Measurements from ENCODE around the gene VILL. TPM values are rescaled to one million over a fixed set of nuclear protein-coding genes. Genes with fewer than 3 reads are reported as not detected.

Gene VILL
- total RNA-seq, 2 donors from 2014 or later, result 11.5 to 13.7 TPM

GRCh38 chr3:38017445-38018295, 27.1 kb downstream of the VILL start:
- Histone ChIP-seq H3K4me1 (ENCODE audit: control insufficient read depth in 1 of 2, low read depth in 2 of 2) (no peaks in the 10 kb centered on the region), H3K27ac (no peak overlapping the region), H3K4me3 (no peak overlapping the region), H3K27me3 (replicated peaks; ENCODE audit: insufficient read depth) (no peaks in the 10 kb centered on the region), H3K9me3 (no peaks in the 10 kb centered on the region), H3K36me3 (peaks cover 39% of the 10 kb centered on the region)
- ATAC-seq (ENCODE audit: insufficient number of reproducible peaks, low FRiP score, low read depth), result no peak
- DNase-seq (ENCODE audit: low spot score), result no peak
- TF ChIP-seq CTCF (IDR thresholded peaks at IDR 0.05), result no peak

DNA sequence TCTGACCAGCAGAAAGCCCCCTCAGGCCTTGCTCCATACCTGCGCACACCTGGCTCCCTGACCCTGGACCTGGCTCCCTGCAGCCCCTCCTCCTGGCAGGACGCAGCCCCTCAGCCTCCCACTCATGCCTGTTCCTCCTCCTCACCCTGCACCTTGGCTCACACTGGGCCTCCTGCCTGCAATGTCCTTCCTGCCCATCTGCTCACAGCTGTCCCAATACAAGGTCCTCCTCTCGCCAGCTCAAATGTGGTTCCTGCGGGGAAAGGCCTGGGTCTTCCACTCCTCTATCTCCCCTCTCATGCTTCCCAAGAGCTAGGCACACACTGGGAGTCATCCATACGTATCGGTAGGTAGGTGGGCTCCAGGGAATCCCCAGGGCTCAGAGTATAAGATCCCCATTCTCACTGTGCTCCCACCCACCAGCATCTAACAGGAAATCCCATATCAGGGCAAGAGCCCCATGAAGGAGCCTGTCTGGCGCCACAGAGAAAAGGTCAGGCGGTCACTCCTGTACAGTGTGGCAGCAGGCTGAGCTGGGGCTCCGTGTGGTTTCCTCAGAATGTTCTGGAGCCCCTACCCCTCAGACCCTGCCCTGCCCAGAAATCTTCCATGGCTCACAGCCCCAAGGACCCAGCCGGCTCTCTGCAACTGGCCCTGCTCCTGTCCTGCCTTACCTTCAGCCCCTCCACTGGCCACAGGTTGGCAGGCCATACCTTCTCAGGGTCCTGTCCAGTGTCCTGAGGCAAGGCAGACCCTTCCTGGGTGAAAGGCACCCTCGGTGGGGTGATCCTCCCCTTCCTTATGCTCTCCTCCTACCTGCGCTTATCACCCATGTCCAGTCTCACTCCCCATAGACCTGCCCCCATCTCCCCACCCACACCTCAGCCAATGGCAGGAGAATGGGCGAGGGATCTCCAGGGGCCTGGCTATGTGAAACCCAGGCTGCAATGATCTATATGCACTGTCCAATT, 28.0 kb downstream of the VILL start:
- Histone ChIP-seq H3K4me3 (no peak overlapping the region), H3K4me1 (ENCODE audit: control insufficient read depth in 1 of 2, low read depth in 2 of 2) (peaks cover 0 to under 1% of the 10 kb centered on the region in 2 donors), H3K27me3 (replicated peaks; ENCODE audit: insufficient read depth) (no peaks in the 10 kb centered on the region), H3K9me3 (no peaks in the 10 kb centered on the region), H3K36me3 (peaks cover 39% of the 10 kb centered on the region), H3K27ac (no peak overlapping the region)
- ATAC-seq (ENCODE audit: insufficient number of reproducible peaks, low FRiP score, low read depth), result no peak
- TF ChIP-seq CTCF (IDR thresholded peaks at IDR 0.05), result no peak
- no peak for DNase-seq (ENCODE audit: low spot score)

DNA sequence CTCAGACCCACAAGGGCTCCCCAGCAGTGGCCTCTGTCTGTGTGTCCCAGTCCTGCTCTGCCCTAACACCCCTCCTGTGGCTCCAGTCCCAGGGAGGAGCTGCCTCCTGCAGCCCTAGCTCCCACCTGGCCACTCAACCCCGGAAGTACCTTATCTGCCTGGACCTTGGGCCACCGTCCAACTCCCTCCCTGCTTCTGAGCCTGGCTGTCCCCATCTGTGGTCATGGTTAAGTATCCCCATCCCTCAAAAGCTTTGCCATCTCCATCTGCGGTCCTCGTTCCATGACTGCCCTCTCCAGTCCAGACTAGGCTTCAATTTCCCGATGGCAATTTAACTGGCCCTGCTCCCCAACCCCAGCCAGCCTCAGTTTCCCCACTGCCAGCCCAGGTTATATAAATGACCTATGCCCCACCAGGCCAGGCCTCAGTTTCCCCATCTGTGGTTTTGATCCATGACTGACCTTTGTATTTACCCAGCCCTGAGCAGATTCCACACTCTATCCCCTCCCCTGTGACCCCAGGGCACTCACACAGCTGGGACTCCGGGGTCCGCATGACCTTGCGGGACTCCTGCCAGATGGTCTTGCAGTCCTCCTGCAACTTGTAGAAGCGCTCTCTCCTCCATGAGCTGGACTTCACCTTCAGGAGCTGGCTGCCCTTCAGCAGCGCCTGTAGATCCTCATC, 29.2 kb downstream of the VILL start:
- H3K4me1 ChIP-seq (ENCODE audit: control insufficient read depth in 1 of 2, low read depth in 2 of 2), result peaks cover 0 to 4% of the 10 kb centered on the region in 2 donors
- peaks cover 39% of the 10 kb centered on the region for H3K36me3 ChIP-seq

GRCh38 chr3:38020342-38020726, 29.7 kb downstream of the VILL start:
- no peak for DNase-seq (ENCODE audit: low spot score)

More for the DNA sequence above, 29.2 kb downstream of the VILL start:
- TF ChIP-seq CTCF (IDR thresholded peaks at IDR 0.05), result no peak
- ATAC-seq (ENCODE audit: insufficient number of reproducible peaks, low FRiP score, low read depth) (no peak), DNase-seq (ENCODE audit: low spot score) (no peak)
- Histone ChIP-seq H3K9me3 (no peaks in the 10 kb centered on the region), H3K27ac (no peak overlapping the region), H3K4me3 (no peak overlapping the region), H3K27me3 (replicated peaks; ENCODE audit: insufficient read depth) (no peaks in the 10 kb centered on the region)

More at GRCh38 chr3:38020342-38020726, 29.7 kb downstream of the VILL start:
- TF ChIP-seq CTCF (IDR thresholded peaks at IDR 0.05), result no peak
- peaks cover 36% of the 10 kb centered on the region for H3K36me3 ChIP-seq
- no peak overlapping the region for H3K27ac ChIP-seq
- H3K4me3 ChIP-seq, result no peak overlapping the region
- H3K27me3 ChIP-seq (replicated peaks; ENCODE audit: insufficient read depth), result no peaks in the 10 kb centered on the region
- ATAC-seq (ENCODE audit: insufficient number of reproducible peaks, low FRiP score, low read depth), result no peak
- H3K4me1 ChIP-seq (ENCODE audit: control insufficient read depth in 1 of 2, low read depth in 2 of 2), result peaks cover 2 to 4% of the 10 kb centered on the region in 2 donors
- H3K9me3 ChIP-seq, result no peaks in the 10 kb centered on the region
